Mucosa of descending colon (tissue), 3 donors: ENCODE results near the gene ZNF462. TPM values are rescaled to one million over a fixed set of nuclear protein-coding genes. Genes with fewer than 3 reads are reported as not detected.

Experiments used
- ATAC-seq: fragments of 200-7000 bp; cut with Tn5 transposase; one replicate; pipeline ENCODE4 v1.9.1; 2020; ENCODE audit warnings: mild to moderate bottlenecking, moderate library complexity
- DNase-seq, 3 donors: peaks; one replicate each; pipeline ENCODE4 v3.0.0-alpha.2; 2020
- H3K36me3 ChIP-seq: fragments of 200-600 bp; one replicate; pipeline ENCODE4 v1.8.0; 2021; ENCODE audit warnings: low read depth, mild to moderate bottlenecking
- H3K4me1 ChIP-seq: fragments of 200-600 bp; one replicate; pipeline ENCODE4 v1.8.0; 2021; ENCODE audit warnings: low read depth, mild to moderate bottlenecking
- H3K4me3 ChIP-seq: fragments of 200-600 bp; one replicate; pipeline ENCODE4 v1.8.0; 2021; ENCODE audit warnings: mild to moderate bottlenecking
- H3K9me3 ChIP-seq: fragments of 200-600 bp; one replicate; pipeline ENCODE4 v1.8.0; 2021; ENCODE audit warnings: mild to moderate bottlenecking
- CTCF ChIP-seq: fragments of 200-600 bp; IDR thresholded peaks from one replicate; pipeline ENCODE4 v1.8.0; 2022; ENCODE audit warnings: antibody characterized with exemption, mild to moderate bottlenecking
- intact Hi-C, 2 donors: fragments of 100-400 bp; cut with DNase I in 1 of 2; cut with micrococcal nuclease in 1 of 2; formaldehyde crosslinking; loops; one replicate each; pipeline versions ENCODE4 v1.11.0 to v1.11.1; 2022; cut with DNase I, micrococcal nuclease
- total RNA-seq, 3 donors: library from RNA; stranded (reverse); fragmentation: NEBNext Ultra II Directional in 2 of 3; extraction: Animal tissue kit (Norgen Biotek cat#: 25700) in 2 of 3; gene quantifications; one replicate each; pipeline versions ENCODE4 v1.2.1 to v1.2.4, GENCODE V29; 2021 to 2023
- donor health status: DM: no; HTN: no; CAD: no; lungs with moderate emphysema.
- donor health status: DM: no; HTN: no; CAD: no.
- donor health status: DM: no; HTN: yes; CAD: no.

The ZNF462 gene
- total RNA-seq, 3 donors from 2014 or later: 34.8 to 54.7 (median 48.7) TPM

DNA sequence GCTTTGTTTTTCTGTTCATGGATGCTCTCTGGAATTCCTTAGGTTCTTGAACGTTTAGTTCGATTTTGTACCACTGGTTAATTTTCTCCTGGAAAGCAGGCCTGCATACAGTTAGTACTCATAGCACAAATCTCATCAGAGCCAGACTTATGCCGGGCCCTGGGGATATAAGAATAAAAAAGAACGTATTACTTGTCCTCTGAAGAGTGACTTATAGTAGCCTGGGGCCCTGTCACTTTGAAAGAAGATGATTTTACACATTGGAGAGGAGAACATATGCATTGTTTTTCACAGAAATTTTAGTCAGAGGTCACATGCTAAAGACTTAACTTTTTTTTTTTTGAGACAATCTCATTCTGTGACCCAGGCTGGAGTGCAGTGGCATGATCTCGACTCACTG lies 50.3 kb downstream of the ZNF462 start:
- H3K4me1 ChIP-seq: peaks cover 3% of the 10 kb centered on the region
- TF ChIP-seq CTCF: no peak
- ATAC-seq (no peak), DNase-seq (no peak)
- H3K4me3 ChIP-seq: no peak overlapping the region
- H3K9me3 ChIP-seq: no peaks in the 10 kb centered on the region
- intact Hi-C loops: no loop called here
- H3K36me3 ChIP-seq: no peaks in the 10 kb centered on the region

GRCh38 chr9:106915851-106916250 lies 52.9 kb downstream of the ZNF462 start:
- Histone ChIP-seq H3K4me3 (no peak overlapping the region), H3K4me1 (peaks cover 9% of the 10 kb centered on the region)
- intact Hi-C loops: no loop called here

GRCh38 chr9:106916466-106917235 lies 53.7 kb downstream of the ZNF462 start:
- DNase-seq: peak in 2 of 3 donors; percentile 43 to 79
- H3K9me3 ChIP-seq: no peaks in the 10 kb centered on the region
- H3K36me3 ChIP-seq: no peaks in the 10 kb centered on the region
- intact Hi-C loops: no loop called here
- H3K4me3 ChIP-seq: no peak overlapping the region
- H3K4me1 ChIP-seq: peaks cover 10% of the 10 kb centered on the region
- ATAC-seq: peak; percentile 75
- TF ChIP-seq CTCF: no peak

More at GRCh38 chr9:106915851-106916250, 52.9 kb downstream of the ZNF462 start:
- Histone ChIP-seq H3K9me3 (no peaks in the 10 kb centered on the region), H3K36me3 (no peaks in the 10 kb centered on the region)
- no peak for ATAC-seq
- no peak for TF ChIP-seq CTCF
- DNase-seq: no peak

DNA sequence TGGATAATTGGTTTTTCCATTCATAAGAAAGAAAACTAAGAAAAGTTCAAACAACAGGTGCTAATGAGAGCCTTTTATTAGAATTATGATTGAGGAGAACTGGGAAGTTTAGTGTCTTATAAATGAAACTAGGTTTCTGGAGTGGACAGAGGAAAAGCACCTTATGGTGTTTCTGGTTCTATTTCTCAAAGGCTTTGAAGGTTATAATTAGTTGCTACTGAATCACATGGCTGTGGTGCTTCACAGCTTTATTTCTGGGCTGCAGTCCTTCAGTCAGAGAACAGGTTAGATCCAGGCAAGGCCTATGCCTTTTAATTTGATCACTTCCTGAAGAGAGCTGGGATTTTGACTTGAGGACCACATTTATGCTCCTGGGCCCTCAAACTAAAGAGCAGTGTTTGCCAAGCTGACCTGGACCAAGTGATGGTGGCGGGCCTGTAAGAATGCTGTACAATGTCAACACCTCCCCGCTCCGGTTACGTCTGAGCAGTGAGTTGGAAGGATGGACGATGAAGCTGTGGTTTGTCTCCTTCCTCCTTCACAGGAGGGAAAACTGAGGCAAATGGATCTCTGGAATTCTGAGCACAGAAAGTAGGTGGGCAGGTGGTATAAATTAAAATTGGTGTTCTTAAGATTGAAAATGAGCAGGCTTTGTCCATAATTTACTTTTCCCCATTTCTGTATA lies 56.0 kb downstream of the ZNF462 start:
- no peak for TF ChIP-seq CTCF
- peaks cover 23% of the 10 kb centered on the region for H3K4me1 ChIP-seq
- no peaks in the 10 kb centered on the region for H3K36me3 ChIP-seq
- intact Hi-C loops: no loop called here
- no peak overlapping the region for H3K4me3 ChIP-seq
- no peak for ATAC-seq
- H3K9me3 ChIP-seq: no peaks in the 10 kb centered on the region
- no peak for DNase-seq

- DNase-seq (no peak), ATAC-seq (no peak)
- Histone ChIP-seq H3K9me3 (no peaks in the 10 kb centered on the region), H3K4me1 (peaks cover 23% of the 10 kb centered on the region), H3K36me3 (no peaks in the 10 kb centered on the region), H3K4me3 (no peak overlapping the region)
- TF ChIP-seq CTCF: no peak
- intact Hi-C loops: loop anchor here in 1 of 2 donors (5.0 kb wide), 1 partner anchor 58 kb away; the partner anchor contains the start of gene ZNF462
These were observed 57.1 kb downstream of the ZNF462 start for GRCh38 chr9:106920091-106920490.
